GM21447 (cell line): Measurements from ENCODE around the gene DCC.

Source experiments
- ATAC-seq: cut with Tn5 transposase; IDR thresholded peaks from one replicate; pipeline ENCODE4 v1.9.1; 2021; ENCODE audit not compliant: unreplicated experiment

Gene DCC

GRCh38 chr18:52415131-52415530 is 75.1 kb downstream of the DCC start:
- no peak for ATAC-seq

GRCh38 chr18:52422985-52423601 is 83.1 kb downstream of the DCC start:
- ATAC-seq = no peak

GRCh38 chr18:52426041-52426440 is 86.0 kb downstream of the DCC start:
- ATAC-seq = no peak

GRCh38 chr18:52426462-52426861 is 86.5 kb downstream of the DCC start:
- ATAC-seq = no peak

GRCh38 chr18:52427521-52428175 is 87.7 kb downstream of the DCC start:
- no peak for ATAC-seq

GRCh38 chr18:52431683-52432082 is 91.7 kb downstream of the DCC start:
- ATAC-seq = no peak

- no peak for ATAC-seq
Observed at GRCh38 chr18:52433797-52434196, 93.8 kb downstream of the DCC start.

GRCh38 chr18:52435301-52435700 is 95.3 kb downstream of the DCC start:
- no peak for ATAC-seq

- ATAC-seq = no peak
Observed at GRCh38 chr18:52437161-52437560, 97.2 kb downstream of the DCC start.

- no peak for ATAC-seq
Observed at GRCh38 chr18:52439457-52439856, 99.5 kb downstream of the DCC start.

- no peak for ATAC-seq
Observed at GRCh38 chr18:52441794-52442193, 101.8 kb downstream of the DCC start.

GRCh38 chr18:52442686-52443085 is 102.7 kb downstream of the DCC start:
- no peak for ATAC-seq

- ATAC-seq = no peak
Observed at GRCh38 chr18:52451256-52451655, 111.3 kb downstream of the DCC start.

GRCh38 chr18:52451851-52452250 is 111.9 kb downstream of the DCC start:
- no peak for ATAC-seq

- no peak for ATAC-seq
Observed at GRCh38 chr18:52452427-52452826, 112.4 kb downstream of the DCC start.

- ATAC-seq = no peak
Observed at GRCh38 chr18:52459890-52460289, 119.9 kb downstream of the DCC start.

- no peak for ATAC-seq
Observed at GRCh38 chr18:52462853-52463252, 122.9 kb downstream of the DCC start.

- ATAC-seq = no peak
Observed at GRCh38 chr18:52465391-52465790, 125.4 kb downstream of the DCC start.

GRCh38 chr18:52468496-52468895 is 128.5 kb downstream of the DCC start:
- no peak for ATAC-seq

GRCh38 chr18:52475325-52475724 is 135.3 kb downstream of the DCC start:
- no peak for ATAC-seq

GRCh38 chr18:52481116-52481515 is 141.1 kb downstream of the DCC start:
- ATAC-seq = no peak

GRCh38 chr18:52484977-52485376 is 145.0 kb downstream of the DCC start:
- ATAC-seq = no peak

GRCh38 chr18:52486052-52486451 is 146.1 kb downstream of the DCC start:
- ATAC-seq = no peak
